Parathyroid adenoma (tissue), 2 donors: ENCODE results near the gene ELF5.

ENCODE experiments used
- H2AFZ ChIP-seq: fragments of 300-600 bp; sonication (generic); one replicate; pipeline ENCODE4 v1.7.0; 2017; ENCODE audit warnings: antibody characterized with exemption, mild to moderate bottlenecking
- H3K27ac ChIP-seq: fragments of 300-600 bp; sonication (generic); one replicate; pipeline ENCODE4 v1.7.0; 2017
- H3K27me3 ChIP-seq: fragments of 300-600 bp; sonication (generic); one replicate; pipeline ENCODE4 v1.7.0; 2017; ENCODE audit warnings: low read length; ENCODE audit not compliant: control insufficient read depth, insufficient read depth
- H3K36me3 ChIP-seq: fragments of 300-600 bp; sonication (generic); one replicate; pipeline ENCODE4 v1.7.0; 2017; ENCODE audit warnings: low read length; ENCODE audit not compliant: control insufficient read depth, insufficient read depth
- H3K4me1 ChIP-seq: fragments of 300-600 bp; sonication (generic); one replicate; pipeline ENCODE4 v1.7.0; 2017; ENCODE audit warnings: control low read depth
- H3K4me2 ChIP-seq: fragments of 300-600 bp; sonication (generic); one replicate; pipeline ENCODE4 v1.7.0; 2017; ENCODE audit warnings: low read length
- H3K4me3 ChIP-seq: fragments of 300-600 bp; sonication (generic); one replicate; pipeline ENCODE4 v1.7.0; 2017; ENCODE audit warnings: low read depth, low read length
- H3K79me2 ChIP-seq: fragments of 300-600 bp; sonication (generic); one replicate; pipeline ENCODE4 v1.7.0; 2017; ENCODE audit warnings: control low read depth
- H3K9ac ChIP-seq: fragments of 300-600 bp; sonication (generic); one replicate; pipeline ENCODE4 v1.7.0; 2017; ENCODE audit warnings: mild to moderate bottlenecking
- H3K9me3 ChIP-seq: fragments of 300-600 bp; sonication (generic); one replicate; pipeline ENCODE4 v1.7.0; 2017; ENCODE audit warnings: low read length; ENCODE audit not compliant: control insufficient read depth
- CTCF ChIP-seq: fragments of 300-600 bp; sonication (generic); IDR thresholded peaks from one replicate; pipeline ENCODE4 v1.7.0; 2017; ENCODE audit warnings: antibody characterized with exemption, mild to moderate bottlenecking
- donor health status: primary hyperparathyroidism.

Gene ELF5

GRCh38 chr11:34480314-34480713 is 33.3 kb downstream of the ELF5 start:
- Histone ChIP-seq H3K4me3 (no peak overlapping the region), H3K9me3 (no peaks in the 10 kb centered on the region), H3K9ac (no peak overlapping the region), H2AFZ (no peak overlapping the region), H3K27ac (no peak overlapping the region), H3K36me3 (no peaks in the 10 kb centered on the region), H3K79me2 (no peaks in the 10 kb centered on the region), H3K4me1 (no peaks in the 10 kb centered on the region), H3K4me2 (no peak overlapping the region), H3K27me3 (no peaks in the 10 kb centered on the region)
- no peak for TF ChIP-seq CTCF

GRCh38 chr11:34478845-34479663 is 34.5 kb downstream of the ELF5 start:
- no peaks in the 10 kb centered on the region for H3K36me3 ChIP-seq
- H2AFZ ChIP-seq, result no peak overlapping the region
- H3K4me1 ChIP-seq, result no peaks in the 10 kb centered on the region
- H3K79me2 ChIP-seq, result no peaks in the 10 kb centered on the region
- H3K27me3 ChIP-seq, result no peaks in the 10 kb centered on the region
- H3K9me3 ChIP-seq, result no peaks in the 10 kb centered on the region
- H3K4me2 ChIP-seq, result no peak overlapping the region
- H3K4me3 ChIP-seq, result no peak overlapping the region
- TF ChIP-seq CTCF, result no peak
- H3K27ac ChIP-seq, result no peak overlapping the region
- H3K9ac ChIP-seq, result no peak overlapping the region

DNA sequence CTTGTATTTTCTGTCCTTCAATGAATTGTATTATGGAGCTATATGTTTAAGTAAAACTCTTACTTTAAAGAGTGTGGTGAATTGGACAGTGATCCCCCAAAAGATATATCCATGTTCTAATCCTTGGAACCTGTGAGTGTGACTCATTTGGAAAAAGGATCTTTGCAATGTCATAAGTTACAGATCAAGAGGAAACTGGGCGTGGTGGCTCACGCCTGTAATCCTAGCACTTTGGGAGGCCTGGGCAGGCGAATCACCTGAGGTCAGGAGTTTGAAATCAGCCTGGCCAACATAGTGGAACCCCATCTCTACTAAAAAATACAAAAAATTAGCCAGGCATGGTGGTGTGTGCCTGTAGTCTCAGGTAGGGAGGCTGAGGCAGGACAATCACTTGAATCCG is 36.7 kb downstream of the ELF5 start:
- TF ChIP-seq CTCF, result no peak
- no peak overlapping the region for H2AFZ ChIP-seq
- H3K27me3 ChIP-seq, result no peaks in the 10 kb centered on the region
- H3K79me2 ChIP-seq, result no peaks in the 10 kb centered on the region
- no peak overlapping the region for H3K9ac ChIP-seq
- H3K36me3 ChIP-seq, result no peaks in the 10 kb centered on the region
- no peaks in the 10 kb centered on the region for H3K4me1 ChIP-seq
- H3K27ac ChIP-seq, result no peak overlapping the region
- H3K9me3 ChIP-seq, result no peaks in the 10 kb centered on the region
- no peak overlapping the region for H3K4me2 ChIP-seq
- no peak overlapping the region for H3K4me3 ChIP-seq

DNA sequence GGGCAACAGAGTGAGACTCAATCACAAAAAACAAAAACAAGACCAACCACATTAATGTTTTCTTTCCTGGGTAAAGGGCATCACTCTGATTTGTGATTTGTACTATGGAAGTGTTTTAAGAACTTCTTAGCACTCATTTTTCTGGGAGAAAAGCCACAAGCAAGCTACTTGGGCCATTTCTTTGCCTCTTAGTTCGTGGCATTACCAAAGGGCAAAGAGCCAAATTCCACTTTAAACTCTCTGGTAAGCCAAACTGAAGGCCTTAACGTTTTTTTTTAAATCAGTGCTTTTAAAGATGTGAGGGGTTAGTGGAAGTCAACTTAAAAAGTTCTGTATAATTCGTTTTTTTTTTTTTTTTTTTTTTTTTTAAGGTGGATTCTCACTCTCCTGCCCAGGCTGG is 37.9 kb downstream of the ELF5 start:
- no peak overlapping the region for H3K4me3 ChIP-seq
- TF ChIP-seq CTCF, result no peak
- no peak overlapping the region for H3K9ac ChIP-seq
- no peak overlapping the region for H3K4me2 ChIP-seq
- H3K9me3 ChIP-seq, result no peaks in the 10 kb centered on the region
- no peaks in the 10 kb centered on the region for H3K27me3 ChIP-seq
- H3K4me1 ChIP-seq, result no peaks in the 10 kb centered on the region
- no peaks in the 10 kb centered on the region for H3K36me3 ChIP-seq
- H3K79me2 ChIP-seq, result no peaks in the 10 kb centered on the region
- H2AFZ ChIP-seq, result no peak overlapping the region
- H3K27ac ChIP-seq, result no peak overlapping the region

GRCh38 chr11:34473603-34474169 is 39.9 kb downstream of the ELF5 start:
- TF ChIP-seq CTCF, result no peak
- H3K36me3 ChIP-seq, result no peaks in the 10 kb centered on the region
- H3K4me2 ChIP-seq, result no peak overlapping the region
- H3K4me1 ChIP-seq, result no peaks in the 10 kb centered on the region
- H2AFZ ChIP-seq, result no peak overlapping the region
- H3K4me3 ChIP-seq, result no peak overlapping the region
- H3K27ac ChIP-seq, result no peak overlapping the region
- H3K79me2 ChIP-seq, result no peaks in the 10 kb centered on the region
- no peak overlapping the region for H3K9ac ChIP-seq
- H3K27me3 ChIP-seq, result no peaks in the 10 kb centered on the region
- no peaks in the 10 kb centered on the region for H3K9me3 ChIP-seq
